Measurements from ENCODE around the gene FAM53A.

Gene FAM53A

GRCh38 chr4:1683736-1684505 lies at the start of gene FAM53A:
Gene FAM53A (minus strand): TSS chr4:1684313. CDS start chr4:1668741, 15,572 bp downstream.
- peak; percentile 76 for DNase-seq

GRCh38 chr4:1732911-1733310 lies 48.8 kb upstream of the FAM53A start:
- DNase-seq: no peak

- DNase-seq: no peak
These were observed 47.1 kb upstream of the FAM53A start for GRCh38 chr4:1731180-1731579.

- DNase-seq: no peak
These were observed 46.5 kb upstream of the FAM53A start for GRCh38 chr4:1730532-1731135.

GRCh38 chr4:1728061-1728980 lies 44.2 kb upstream of the FAM53A start:
- no peak for DNase-seq

DNA sequence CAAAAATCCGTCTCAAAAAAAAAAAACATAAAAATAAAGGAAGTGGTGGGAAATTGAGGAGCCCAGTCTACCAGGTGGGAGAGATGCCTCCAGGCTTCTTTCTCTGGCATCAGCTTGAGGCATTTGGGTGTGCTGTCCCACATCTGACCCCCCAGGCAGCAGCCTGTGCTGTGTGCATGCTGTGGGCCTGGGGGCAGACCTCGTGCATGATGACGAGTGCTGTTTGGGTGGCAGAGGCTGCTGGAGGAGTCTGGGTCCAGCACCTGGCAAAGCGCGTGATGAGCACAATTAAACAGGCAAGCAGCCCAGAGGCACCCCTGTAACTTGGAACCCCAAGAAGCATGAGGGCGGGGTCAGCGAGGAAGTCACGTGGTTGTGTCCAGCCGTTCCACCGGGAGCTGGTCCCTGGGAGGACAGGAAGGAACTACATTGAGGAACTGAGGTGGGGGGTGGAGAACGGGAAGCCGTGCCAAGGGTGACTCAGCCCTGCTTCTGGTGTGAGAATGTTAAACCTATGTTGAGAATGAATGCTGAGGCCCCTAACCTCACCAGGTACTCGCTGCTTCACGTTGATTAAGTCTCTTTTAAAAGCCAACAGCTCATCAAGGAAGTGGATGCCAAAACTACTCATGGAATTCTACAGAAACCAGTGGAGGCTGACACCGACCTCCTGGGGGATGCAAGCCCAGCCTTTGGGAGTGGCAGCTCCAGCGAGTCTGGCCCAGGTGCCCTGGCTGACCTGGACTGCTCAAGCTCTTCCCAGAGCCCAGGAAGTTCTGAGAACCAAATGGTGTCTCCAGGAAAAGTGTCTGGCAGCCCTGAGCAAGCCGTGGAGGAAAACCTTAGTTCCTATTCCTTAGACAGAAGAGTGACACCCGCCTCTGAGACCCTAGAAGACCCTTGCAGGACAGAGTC lies 43.3 kb upstream of the FAM53A start:
- no peak for DNase-seq

- peak; percentile 36 for DNase-seq
These were observed 42.2 kb upstream of the FAM53A start for GRCh38 chr4:1726146-1726934.

GRCh38 chr4:1725521-1725920 lies 41.4 kb upstream of the FAM53A start:
- DNase-seq: no peak

DNA sequence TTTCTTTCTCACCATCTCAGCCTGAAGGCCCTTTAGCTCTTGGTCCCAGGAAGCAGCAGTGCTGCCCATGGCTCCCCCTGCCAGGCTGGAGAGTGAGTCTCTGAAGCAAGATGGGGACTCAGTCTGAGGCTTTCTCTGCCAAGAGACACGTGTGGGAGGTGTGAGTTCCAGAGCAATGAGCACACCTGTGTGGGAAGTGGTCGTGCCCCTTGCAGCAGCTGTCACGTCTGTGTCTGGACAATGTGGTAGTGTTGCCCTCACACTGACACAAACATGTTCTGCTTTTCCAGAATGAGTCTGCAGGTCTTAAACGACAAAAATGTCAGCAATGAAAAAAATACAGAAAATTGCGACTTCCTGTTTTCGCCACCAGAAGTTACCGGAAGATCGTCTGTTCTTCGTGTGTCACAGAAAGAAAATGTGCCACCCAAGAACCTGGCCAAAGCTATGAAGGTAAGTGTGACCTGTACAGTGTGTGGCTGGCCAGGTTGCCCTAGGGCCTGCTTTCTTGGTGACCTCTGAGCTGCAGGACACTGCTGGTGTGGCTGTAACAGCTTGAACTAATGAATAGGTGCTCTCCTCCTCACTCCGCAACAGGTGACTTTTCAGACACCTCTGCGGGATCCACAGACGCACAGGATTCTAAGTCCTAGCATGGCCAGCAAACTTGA lies 39.2 kb upstream of the FAM53A start:
- DNase-seq: no peak

DNA sequence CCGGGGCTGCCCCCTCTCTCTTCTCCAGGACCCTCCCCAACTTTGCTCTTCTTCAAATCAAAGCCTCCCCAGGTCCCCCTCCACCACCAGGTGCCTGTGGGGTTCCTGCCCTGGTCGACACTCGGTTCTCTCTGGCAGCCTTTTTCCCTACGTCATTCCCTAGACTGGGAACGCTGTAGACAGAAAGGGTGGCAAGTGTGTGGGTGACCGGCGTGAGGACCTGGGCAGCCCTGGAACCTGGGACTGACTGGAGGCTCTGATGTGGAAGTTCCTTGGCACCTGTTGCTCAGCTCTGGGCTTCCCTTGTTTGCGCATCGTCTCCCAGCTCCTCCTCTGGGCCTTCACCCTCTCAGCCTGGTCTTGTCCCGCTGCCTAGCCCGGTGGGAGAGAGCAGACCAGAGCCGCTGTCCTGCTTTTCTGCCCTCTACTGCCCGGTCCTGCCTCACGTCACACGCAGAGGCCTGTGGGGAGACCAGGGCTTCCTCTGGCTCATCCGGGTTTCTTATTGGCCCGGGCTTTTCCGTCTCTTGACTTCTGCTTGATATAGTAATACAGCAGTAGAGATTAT lies 38.5 kb upstream of the FAM53A start:
- DNase-seq: no peak

DNA sequence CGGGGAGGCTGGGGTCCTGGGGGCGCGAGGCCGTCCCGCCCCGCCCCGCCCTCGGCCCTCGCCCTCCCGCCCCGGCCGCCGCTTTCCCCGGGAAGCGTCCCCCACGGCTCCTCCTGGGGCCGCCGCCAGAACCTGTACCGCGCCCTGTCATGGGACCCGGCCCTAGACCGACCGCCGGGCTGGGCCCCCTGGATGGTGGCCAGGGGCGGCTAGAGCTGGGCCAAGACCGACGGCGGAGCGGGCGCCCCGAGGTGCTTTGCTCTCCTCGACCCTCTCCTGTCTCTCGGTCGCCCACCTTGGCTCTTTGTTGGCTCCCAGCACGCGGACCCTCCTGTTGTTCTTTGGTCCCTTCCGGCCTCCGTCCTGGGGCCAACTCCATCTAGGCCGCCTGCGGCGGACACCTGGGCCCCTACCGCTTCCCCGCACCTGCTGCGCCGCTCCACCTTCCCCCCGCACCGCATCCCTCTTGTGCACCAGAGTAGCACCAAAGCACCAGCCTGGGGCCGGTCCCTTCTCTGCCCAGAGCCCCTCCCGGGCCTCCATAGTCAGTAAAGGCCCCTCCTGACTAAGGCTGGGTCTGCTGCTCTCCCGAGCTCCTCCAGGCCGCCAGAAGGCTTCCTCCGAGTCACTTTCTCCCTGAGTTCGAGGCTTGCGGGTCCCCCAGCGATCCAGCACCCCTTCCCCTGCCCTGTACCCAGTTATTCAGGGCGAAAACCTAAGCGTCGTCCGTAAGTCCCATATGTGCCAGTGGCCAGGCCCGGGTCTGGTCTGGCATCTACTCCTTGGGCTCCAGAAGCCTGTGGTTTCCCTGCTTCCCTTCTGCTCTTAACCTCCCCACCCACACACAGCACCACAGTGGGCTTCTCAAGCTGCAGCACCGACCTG lies 37.8 kb upstream of the FAM53A start:
- no peak for DNase-seq

- peak; percentile 70 for DNase-seq
These were observed 37.0 kb upstream of the FAM53A start, which contains the start of the genes TACC3 and TMEM129 for GRCh38 chr4:1721003-1721665. Gene TACC3 (plus strand): TSS chr4:1721521. CDS start chr4:1723422, 1,901 bp downstream. Gene TMEM129 (minus strand): TSS chr4:1721323. CDS start chr4:1720837, 486 bp downstream.

GRCh38 chr4:1720163-1720983 lies 36.3 kb upstream of the FAM53A start:
- DNase-seq: no peak

DNA sequence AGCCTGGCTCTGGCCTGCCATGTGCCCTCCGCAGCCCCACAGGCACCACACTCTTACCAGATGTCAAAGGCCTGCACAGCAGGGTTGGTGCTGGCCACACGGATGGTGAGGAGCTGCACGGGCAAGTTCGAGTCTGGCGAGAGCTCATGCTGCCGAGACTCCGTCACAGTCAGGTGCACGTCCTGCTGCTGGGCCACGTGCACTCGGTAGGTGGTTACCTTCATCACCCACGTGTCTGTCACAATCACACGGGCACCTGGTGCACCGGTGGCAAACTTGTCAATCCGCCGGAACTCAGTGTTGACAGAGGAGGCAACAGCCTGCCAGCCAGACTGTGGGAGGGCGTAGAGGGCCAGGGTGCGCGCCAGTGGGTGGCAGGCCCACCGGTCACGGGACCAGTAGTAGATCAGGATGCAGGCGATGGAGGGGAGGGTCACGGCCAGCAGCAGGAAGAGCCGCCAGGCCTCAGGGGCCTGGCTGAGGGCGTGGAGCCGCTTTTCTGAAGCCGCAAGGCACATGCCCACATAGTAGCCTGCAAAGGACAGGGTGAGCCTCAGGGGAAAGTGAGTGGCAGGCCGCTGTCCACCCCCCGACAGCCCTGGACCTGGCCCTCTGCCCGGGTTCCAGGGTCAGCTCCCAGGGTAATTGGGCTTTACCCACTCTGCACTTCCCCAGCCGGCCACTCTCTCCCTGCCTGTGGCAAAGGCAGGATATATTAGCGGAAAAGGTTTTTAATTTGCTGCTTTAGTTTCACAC lies 34.2 kb upstream of the FAM53A start:
- DNase-seq: no peak

DNA sequence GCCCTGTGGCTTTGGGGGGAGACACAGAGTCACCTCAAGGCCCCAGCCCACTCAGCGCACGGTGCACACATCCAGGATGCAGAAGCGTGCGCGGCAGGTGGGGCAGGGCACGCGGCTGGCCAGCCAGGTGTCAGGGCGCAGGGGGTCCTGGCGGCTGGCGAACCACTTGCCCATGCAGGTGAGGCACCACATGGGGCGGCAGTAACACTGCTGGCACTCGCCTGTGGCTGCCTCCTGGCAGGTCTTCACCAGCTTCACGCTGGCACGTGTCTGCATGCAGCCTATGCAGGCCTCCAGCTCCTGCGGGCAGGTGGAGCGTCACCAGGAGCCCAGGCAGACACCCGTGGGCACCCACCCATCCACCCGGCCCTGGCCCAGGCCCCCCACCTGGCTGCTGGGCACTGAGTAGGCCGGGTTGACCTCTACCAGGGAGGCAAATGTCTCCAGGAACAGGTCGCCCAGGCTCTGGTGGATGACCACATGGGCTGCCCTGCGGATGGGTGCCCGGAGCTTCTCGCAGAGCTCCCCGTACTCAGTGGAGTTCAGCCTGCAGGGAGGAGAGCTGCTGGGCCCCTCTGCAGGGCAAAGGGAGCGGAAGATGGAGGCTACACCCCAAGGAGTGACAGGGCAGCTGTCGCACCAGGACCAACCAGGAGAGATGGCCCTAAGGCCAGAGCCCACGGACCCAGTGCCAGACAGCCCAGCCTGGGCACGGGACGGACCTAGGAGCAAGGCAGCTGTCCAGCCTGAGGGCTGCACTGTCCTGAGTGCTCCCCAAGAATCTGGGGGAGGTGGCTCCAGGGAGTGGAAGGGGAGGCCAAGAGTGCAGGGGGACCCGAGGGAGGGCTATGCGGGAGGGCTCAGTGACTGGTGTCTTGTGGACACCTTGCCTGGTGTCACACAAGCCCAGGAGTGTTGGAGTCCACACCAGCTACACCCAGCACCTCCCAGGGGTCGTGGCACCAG lies 33.3 kb upstream of the FAM53A start:
- DNase-seq: no peak

All from NCI-H2227 treated with DMSO at 0.1 percent for 48 hours (cell line).